Psoas muscle (tissue), 8 donors: ENCODE data around the gene PLAAT1. TPM values are rescaled to one million over a fixed set of nuclear protein-coding genes. Genes with fewer than 3 reads are reported as not detected.
A peak's percentile ranks its signal among the peaks of the same experiment; 100 is the strongest.

Experiments
- ATAC-seq, 4 donors: fragments of 200-7000 bp; cut with Tn5 transposase; one replicate each; pipeline ENCODE4 v1.9.1; 2020; ENCODE audit warnings: moderate library complexity in 3 of 4, mild to moderate bottlenecking in 2 of 4
- DNase-seq, 2 donors: peaks; one replicate each; pipeline ENCODE4 v3.0.0-alpha.2; 2020
- H3K27ac ChIP-seq: fragments of 200-600 bp; one replicate; pipeline ENCODE4 v1.8.0; 2022
- H3K27me3 ChIP-seq, 3 donors: fragments of 200-600 bp in 1 of 3; one replicate each; pipeline versions ENCODE4 v1.6.1 to v1.8.0; 2013 to 2022; ENCODE audit warnings: low read length in 2 of 3, mild to moderate bottlenecking in 2 of 3, moderate library complexity in 1 of 3; ENCODE audit not compliant: insufficient read depth in 3 of 3
- H3K36me3 ChIP-seq, 2 donors: fragments of 200-600 bp in 1 of 2; one replicate each; pipeline versions ENCODE4 v1.6.1 to v1.8.0; 2013 to 2022; ENCODE audit warnings: low read depth in 1 of 2, mild to moderate bottlenecking in 1 of 2, moderate library complexity in 1 of 2; ENCODE audit not compliant: insufficient read depth in 1 of 2
- H3K4me1 ChIP-seq: fragments of 200-600 bp; one replicate; pipeline ENCODE4 v1.8.0; 2022
- H3K4me3 ChIP-seq: fragments of 200-600 bp; one replicate; pipeline ENCODE4 v1.8.0; 2022; ENCODE audit warnings: mild to moderate bottlenecking
- H3K9me3 ChIP-seq: fragments of 200-600 bp; one replicate; pipeline ENCODE4 v1.8.0; 2022
- CTCF ChIP-seq: fragments of 200-600 bp; IDR thresholded peaks from one replicate; pipeline ENCODE4 v1.8.0; 2022; ENCODE audit warnings: antibody characterized with exemption
- WGBS, 3 donors: extraction: QIAGEN DNeasy Blood & Tissue Kit; methylation state at CpG; one replicate each; pipeline versions ENCODE4 v1.1.6 to v1.1.7; 2013; 5-methylcytosine and 5-hydroxymethylcytosine counted together
- intact Hi-C, 2 donors: fragments of 100-400 bp; cut with DNase I; formaldehyde crosslinking; loops; one replicate each; pipeline versions ENCODE4 v1.11.0 to v1.14.2; 2022
- polyA plus RNA-seq, 3 donors: library from polyadenylated mRNA; stranded (reverse); fragments of 200-250 nt; gene quantifications; one replicate each; pipeline ENCODE4 v1.2.3, GENCODE V29; 2013
- total RNA-seq, 4 donors: library from RNA; stranded (reverse); fragmentation: NEBNext Ultra II Directional in 2 of 4; extraction: Animal tissue kit (Norgen Biotek cat#: 25700) in 2 of 4; gene quantifications; one replicate each; pipeline versions ENCODE4 v1.2.1 to v1.2.4, GENCODE V29; 2021 to 2023
- donor health status: healthy with polysubstance abuse.
- donor health status: DM: no; HTN: no; CAD: no; lungs with moderate emphysema.
- donor health status: Bipolar disorder and iron deficiency.
- donor health status: healthy.
- donor health status: DM: yes; HTN: yes; CAD: no.
- donor health status: DM: no; HTN: no; CAD: no.
- donor health status: DM: no; HTN: no; CAD: no.
- donor health status: DM: yes; HTN: yes; CAD: no.

PLAAT1 gene
- total and polyA plus RNA-seq, 7 donors, result 10.8 to 26.2 (median 21.4) TPM

DNA sequence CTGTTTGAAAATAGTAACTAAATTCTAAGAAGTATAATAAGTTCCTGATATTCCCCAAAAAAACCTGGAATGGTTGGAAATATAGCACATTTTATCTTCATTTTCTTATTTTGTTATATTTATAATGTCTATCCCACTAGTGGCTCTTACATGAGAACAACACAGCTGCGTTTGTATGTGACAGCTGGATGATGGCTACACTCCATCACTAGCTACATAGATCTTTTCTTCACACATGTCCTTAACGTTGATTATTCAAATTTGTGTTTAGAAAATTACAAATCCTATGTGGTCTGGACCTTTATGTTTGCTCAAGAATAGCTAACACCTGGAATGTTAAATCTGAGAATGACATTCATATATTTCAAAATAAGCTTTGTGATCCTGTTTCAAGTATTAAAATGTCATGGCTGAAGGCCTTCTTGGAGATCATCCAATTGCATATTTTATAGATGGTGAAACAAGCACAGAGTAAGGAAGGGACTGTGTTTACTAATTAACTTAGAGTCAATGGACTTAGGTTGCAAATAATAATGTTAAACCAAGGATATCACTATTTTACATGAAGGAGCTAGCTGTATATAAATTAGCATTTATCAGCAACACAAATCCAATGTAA is 76.8 kb downstream of the PLAAT1 start:
- Histone ChIP-seq H3K4me1 (peaks cover 11% of the 10 kb centered on the region), H3K27me3 (no peaks in the 10 kb centered on the region), H3K9me3 (no peaks in the 10 kb centered on the region), H3K36me3 (no peaks in the 10 kb centered on the region), H3K27ac (no peak overlapping the region), H3K4me3 (no peak overlapping the region)
- TF ChIP-seq CTCF, result no peak
- intact Hi-C loops, result no loop called here
- DNase-seq (no peak), ATAC-seq (peak in 1 of 4 donors; percentile 59)
- WGBS, 3 donors, result 16 to 36% (median 22%) methylated on average over 2 of the region's 2 CpGs

Other genes with a start within 250 kb of the PLAAT1 start
- not detected for gene ATP13A5, start 137.5 kb downstream of the PLAAT1 start, total RNA-seq
- gene ATP13A5, start 137.5 kb downstream of the PLAAT1 start, polyA plus RNA-seq, result under 1 TPM in 1 of 3 donors, not detected in 2; 0.07 TPM